Jurkat, Clone E6-1 (cell line): ENCODE results near the gene TMEM33.

Experiments used
- DNase-seq: peaks from one replicate; pipeline ENCODE4 v3.0.0-alpha.2; 2011; ENCODE audit warnings: low read depth, low spot score
- H3K4me3 ChIP-seq: 2 replicates; pipeline ENCODE4 v1.5.1; 2011; ENCODE audit warnings: mild to moderate bottlenecking, low read length, control low read depth, moderate library complexity

Gene TMEM33

GRCh38 chr4:41934514-41934900 is 722 bp upstream of the TMEM33 start:
- peak overlapping the region; percentile 94 for H3K4me3 ChIP-seq
- DNase-seq = no peak

DNA sequence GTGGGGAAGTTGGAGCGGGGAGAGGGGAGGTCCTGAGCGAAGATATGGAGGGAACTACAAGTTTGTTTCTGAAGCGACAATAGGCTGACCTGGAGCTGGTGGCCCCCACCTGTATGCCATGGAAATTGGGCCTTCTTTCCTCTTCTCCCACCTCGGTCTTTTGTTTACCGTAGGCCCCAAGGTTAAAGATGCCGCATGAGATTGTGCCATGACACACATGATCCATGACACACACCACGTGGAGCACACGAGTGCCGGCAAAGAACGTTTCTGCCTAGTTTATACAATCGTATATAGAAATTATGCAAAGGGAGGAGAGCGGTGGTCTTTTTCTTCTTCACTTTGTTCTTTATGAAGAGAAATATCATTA is 408 bp downstream of the TMEM33 start:
- DNase-seq = peak; percentile 24
- H3K4me3 ChIP-seq = peak overlapping the region; percentile 94

DNA sequence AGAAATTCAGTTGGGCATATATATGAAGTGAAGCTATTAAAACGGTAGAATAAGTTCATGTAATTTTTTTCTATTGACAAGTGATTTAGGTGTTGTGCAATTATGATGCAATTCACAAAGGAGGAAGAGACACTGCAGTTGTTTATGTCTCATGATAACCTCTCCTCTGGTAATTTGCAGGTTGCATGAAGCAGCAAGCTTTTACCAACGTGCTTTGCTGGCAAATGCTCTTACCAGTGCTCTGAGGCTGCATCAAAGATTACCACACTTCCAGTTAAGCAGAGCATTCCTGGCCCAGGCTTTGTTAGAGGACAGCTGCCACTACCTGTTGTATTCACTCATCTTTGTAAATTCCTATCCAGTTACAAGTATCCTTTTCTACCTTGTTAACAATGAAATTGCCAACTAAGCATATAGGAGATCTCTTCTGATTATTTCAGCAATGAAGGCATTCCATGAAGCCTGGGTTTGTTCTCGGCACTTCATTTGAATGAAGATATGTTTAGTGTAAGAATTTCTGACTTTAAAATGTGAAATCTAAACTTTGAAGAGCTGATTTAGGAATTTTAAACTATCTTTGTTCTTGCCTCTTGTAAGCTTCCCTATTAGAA is 3.9 kb downstream of the TMEM33 start:
- no peak overlapping the region for H3K4me3 ChIP-seq
- no peak for DNase-seq

- no peak for DNase-seq
Observed at GRCh38 chr4:41940834-41941233, 5.6 kb downstream of the TMEM33 start.

GRCh38 chr4:41943506-41943905 is 8.3 kb downstream of the TMEM33 start:
- H3K4me3 ChIP-seq = no peak overlapping the region
- no peak for DNase-seq

More at GRCh38 chr4:41940834-41941233, 5.6 kb downstream of the TMEM33 start:
- no peak overlapping the region for H3K4me3 ChIP-seq

- no peak for DNase-seq
Observed at GRCh38 chr4:41944089-41944488, 8.9 kb downstream of the TMEM33 start.

DNA sequence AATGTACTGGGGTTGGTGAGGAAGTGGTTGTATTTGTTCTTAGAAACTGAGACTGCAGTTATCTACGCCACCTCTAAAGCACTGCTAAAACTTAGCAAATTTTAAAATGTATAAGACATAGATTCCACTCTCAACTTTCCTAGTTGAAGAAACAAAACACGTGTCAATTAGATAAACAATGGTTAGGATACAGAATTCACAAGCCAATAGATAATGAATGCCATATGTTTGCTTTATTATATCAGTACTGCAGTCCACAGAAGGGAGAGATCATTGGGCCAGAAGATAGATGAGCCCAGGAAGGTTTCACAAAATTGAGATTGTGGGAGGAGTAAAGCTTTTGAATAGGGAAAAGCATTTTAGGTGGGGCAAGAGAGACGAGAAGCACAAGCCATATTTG is 14.3 kb downstream of the TMEM33 start:
- no peak overlapping the region for H3K4me3 ChIP-seq

More at GRCh38 chr4:41944089-41944488, 8.9 kb downstream of the TMEM33 start:
- H3K4me3 ChIP-seq = no peak overlapping the region

DNA sequence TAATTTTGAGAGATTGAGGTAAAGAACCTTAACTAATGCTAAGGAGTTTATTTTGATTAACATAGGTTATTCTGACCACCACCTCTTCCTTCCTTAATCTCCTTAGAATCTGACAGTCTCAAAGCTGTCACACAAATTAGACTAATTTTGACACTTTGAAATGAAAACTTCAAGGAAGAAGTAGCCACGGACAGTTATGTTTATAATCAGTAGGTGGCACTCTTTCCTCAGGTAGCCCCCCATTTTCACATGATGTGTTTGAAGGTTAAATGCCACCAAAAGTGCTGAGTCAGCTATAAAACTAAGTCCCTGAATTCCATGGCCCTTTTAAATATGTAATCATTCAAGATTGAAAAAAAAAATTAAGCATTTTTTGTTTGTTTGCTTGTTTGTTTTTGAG is 22.4 kb downstream of the TMEM33 start:
- H3K4me3 ChIP-seq = no peak overlapping the region
- peak; percentile 50 for DNase-seq

More for the DNA sequence above, 14.3 kb downstream of the TMEM33 start:
- no peak for DNase-seq

- no peak overlapping the region for H3K4me3 ChIP-seq
- peak; percentile 37 for DNase-seq
Observed at GRCh38 chr4:41963105-41963504, 27.9 kb downstream of the TMEM33 start.

- H3K4me3 ChIP-seq = no peak overlapping the region
- DNase-seq = no peak
Observed at GRCh38 chr4:41964401-41964800, 29.2 kb downstream of the TMEM33 start.

DNA sequence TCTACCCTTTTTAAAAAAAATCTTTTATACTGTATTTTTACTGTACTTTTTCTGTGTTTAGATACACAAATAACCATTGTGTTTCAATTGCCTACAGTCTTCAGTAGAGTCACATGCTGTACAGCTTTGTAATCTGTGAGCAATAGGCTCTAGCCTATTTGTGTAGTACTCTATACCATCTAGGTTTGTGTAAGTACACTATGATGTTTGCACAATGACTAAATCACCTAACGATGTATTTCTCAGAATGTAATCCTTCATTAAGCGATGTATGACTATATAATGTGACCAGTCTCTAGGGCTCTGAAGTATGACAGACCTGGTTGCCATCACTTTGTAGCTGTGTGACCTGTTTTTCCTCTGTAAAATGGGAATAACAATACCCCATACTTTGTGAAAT is 32.2 kb downstream of the TMEM33 start:
- no peak for DNase-seq
- no peak overlapping the region for H3K4me3 ChIP-seq

DNA sequence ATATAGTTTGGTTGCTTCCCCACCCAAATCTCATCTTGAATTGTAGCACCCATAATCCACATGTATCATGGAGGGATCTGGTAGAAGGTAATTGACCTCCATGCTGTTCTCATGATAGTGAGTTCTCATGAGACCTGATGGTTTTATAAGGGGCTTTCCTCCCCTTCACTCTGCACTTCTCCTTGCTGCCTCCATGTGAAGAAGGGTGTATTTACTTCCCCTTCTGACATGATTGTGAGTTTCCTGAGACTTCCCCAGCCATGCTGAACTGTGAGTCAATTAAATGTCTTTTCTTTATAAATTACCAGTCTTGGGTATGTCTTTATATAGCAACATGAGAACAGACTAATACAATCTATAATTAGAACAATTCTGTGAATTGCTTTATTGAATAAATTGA is 34.4 kb downstream of the TMEM33 start:
- no peak for DNase-seq
- H3K4me3 ChIP-seq = no peak overlapping the region

DNA sequence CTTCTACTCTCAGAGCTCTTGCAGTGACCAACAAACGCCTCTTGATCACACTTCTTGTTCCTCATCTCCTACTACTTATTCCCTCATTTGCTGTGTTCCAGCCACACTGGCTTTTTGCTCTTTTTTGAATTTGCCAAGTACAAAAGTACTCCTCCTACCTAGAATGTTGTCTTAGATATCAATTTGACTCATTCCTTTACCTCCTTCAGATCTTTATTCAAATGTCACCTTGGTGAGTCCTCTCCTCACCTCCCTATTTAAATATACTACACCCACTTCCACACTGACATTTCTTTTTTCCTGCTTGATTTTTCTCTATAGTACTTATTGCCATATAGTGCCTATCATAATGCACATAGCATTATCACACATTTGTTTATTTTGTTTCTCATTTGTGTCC is 40.1 kb downstream of the TMEM33 start:
- no peak overlapping the region for H3K4me3 ChIP-seq

DNA sequence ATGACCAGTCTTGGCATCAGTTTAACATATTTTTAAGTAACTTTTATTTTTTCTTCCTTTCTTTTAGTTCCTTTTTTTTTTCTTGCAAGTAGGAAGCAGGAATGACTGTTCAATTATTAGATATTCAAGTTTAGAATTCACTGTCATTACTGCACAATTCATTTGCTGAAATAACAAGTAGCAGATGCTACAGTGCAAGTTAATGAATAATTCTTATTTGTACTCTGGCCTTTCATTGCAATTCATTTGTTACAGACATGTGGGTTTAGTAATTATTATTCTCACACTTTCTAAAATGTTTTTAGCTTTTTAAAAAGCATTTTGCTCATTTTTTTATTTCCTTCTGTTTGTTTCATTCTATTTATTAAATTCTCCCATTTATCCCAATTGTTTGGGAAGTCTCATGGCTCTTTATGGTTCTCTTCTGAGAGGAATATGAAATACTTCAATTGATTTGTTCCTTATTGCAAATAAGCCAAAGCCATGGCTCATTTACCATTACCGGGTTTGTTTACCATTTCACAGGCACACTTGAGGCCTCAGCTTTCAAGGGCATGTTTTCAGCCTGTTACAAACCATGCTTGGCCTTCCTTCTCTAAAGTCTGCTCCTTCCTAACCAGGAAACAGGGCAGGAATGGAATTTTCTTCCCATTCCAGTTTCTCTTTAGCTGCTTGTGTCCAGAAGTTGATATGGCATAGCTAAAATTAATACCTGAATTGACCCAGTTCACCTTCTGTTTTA is 41.7 kb downstream of the TMEM33 start:
- DNase-seq = no peak

More for the DNA sequence above, 40.1 kb downstream of the TMEM33 start:
- DNase-seq = no peak

GRCh38 chr4:41977709-41978108 is 42.5 kb downstream of the TMEM33 start:
- DNase-seq = peak; percentile 23

More for the DNA sequence above, 41.7 kb downstream of the TMEM33 start:
- H3K4me3 ChIP-seq = no peak overlapping the region

DNA sequence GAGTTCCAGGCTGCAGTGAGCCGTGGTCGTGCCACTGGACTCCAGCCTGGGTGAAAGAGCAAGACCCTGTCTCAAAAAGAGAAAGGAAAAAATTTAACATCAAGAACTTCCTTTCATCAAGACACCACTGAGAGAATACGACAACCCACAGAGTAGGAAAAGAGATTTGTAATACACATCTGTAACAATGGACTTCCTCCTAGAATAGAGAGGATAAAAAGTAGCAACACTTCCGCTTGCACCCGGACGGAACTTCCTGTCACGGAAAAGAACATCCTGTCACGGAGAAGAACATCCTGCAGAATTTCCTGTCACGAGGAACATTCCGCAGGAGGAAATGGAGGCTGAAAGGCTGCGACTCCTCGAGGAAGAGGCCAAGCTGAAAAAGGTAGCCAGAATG is 46.2 kb downstream of the TMEM33 start, which contains the start of gene DCAF4L1:
Gene DCAF4L1 (plus strand): TSS at position 301 of the 400 bp plus-strand sequence. CDS start 37 bp downstream, at position 338.
- no peak for DNase-seq
- no peak within 1 kb of the TSS for H3K4me3 ChIP-seq

More at GRCh38 chr4:41977709-41978108, 42.5 kb downstream of the TMEM33 start:
- no peak overlapping the region for H3K4me3 ChIP-seq

DNA sequence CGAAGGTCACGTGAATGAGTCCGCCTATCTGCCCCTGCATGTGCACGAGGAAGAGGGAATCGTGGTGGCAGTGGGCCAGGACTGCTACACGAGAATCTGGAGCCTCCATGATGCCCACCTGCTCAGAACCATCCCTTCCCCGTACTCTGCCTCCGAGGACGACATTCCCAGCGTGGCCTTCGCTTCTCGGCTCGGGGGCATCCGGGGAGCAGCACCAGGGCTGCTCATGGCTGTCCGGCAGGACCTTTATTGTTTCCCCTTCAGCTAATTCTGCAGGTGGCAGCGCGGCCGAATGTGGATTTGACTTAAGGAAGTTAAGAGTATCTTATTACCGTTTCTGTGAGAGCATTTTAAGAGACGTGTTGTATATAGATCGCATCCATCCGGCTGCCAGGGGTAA is 47.5 kb downstream of the TMEM33 start:
- no peak overlapping the region for H3K4me3 ChIP-seq
- no peak for DNase-seq

GRCh38 chr4:41985151-41985550 is 49.9 kb downstream of the TMEM33 start:
- H3K4me3 ChIP-seq = no peak overlapping the region

DNA sequence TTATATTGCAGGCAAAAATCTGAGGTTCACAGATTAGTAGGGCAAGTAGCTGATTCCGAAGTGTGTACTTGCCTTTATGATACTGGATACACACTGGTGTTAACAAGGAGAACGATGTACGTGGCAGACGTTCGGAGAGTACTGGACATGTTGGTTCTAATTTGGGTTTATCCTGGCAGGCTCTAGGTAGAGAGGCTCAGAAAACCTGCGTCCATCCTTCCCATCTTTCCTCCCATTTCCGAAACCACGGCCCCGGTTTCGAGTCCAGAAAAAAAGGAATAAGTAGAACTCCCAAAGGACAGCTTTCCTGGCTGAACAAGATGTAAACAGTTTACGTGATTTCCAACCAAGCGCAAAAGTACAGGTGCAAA is 54.8 kb downstream of the TMEM33 start:
- H3K4me3 ChIP-seq = peak overlapping the region; percentile 87
- no peak for DNase-seq

More at GRCh38 chr4:41985151-41985550, 49.9 kb downstream of the TMEM33 start:
- DNase-seq = no peak

DNA sequence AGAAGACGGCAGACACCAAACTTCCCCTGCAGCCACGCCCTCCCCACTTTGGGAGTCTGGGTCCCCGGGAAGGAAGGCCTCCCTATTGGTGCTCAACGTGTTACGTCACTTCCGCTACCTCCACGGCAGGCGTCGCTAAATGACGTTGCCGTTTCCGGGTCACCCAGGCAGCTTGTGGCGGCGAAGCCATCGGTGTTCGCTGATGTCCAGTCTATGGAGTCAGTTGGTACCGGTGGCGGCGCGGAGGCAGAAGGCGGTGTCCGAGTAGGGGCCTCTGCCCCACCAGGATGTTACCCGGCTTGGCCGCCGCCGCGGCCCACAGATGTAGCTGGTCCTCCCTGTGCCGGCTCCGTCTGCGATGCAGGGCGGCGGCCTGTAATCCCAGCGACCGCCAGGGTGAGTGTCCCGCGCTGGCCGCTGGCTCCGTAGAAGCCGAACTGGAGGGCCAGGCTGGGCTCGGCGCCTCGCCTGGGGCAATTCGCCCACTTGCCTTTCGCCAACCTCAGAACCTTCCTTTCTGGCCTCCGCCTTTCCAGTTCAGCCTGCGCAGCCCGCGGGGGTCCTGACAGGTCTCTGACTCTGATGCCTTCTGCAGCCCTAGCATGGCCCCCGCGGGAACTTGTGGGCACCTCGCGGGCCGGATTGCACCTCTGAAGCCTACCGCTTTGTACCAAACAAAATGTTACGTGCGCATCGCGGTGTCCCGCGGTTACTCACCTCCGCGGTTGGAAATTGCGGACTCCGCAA is 55.3 kb downstream of the TMEM33 start, which contains the start of gene SLC30A9:
Gene SLC30A9 (plus strand): TSS at position 166 of the 747 bp plus-strand sequence. CDS start 122 bp downstream, at position 288.
- peak; percentile 91 for DNase-seq
- H3K4me3 ChIP-seq = peak within 1 kb of the TSS; percentile 87
